ENCODE measurements around the gene TAS2R1.

The TAS2R1 gene

GRCh38 chr5:9582406-9582805 lies 47.7 kb downstream of the TAS2R1 start:
- no peak for DNase-seq

Measured in hematopoietic multipotent progenitor cell treated with erythropoietin and hydrocortisone succinate and interleukin-3 and kit ligand, for 8 days (in vitro differentiated cells).